ENCODE results near the gene CREBRF. TPM values are rescaled to one million over a fixed set of nuclear protein-coding genes. Genes with fewer than 3 reads are reported as not detected.
A peak's percentile ranks its signal among the peaks of the same experiment; 100 is the strongest.
"Not testable (repeated sequence)": the region's sequence is repeated elsewhere in the genome, so short reads cannot be mapped to it uniquely, and the experiment has no call there.

CREBRF gene
- total RNA-seq, 1 donor from 2014 or later: 43.3 TPM

- not testable (repeated sequence) for DNase-seq (ENCODE audit: low spot score)
Observed at GRCh38 chr5:173154619-173155018, 98.5 kb downstream of the CREBRF start.

DNA sequence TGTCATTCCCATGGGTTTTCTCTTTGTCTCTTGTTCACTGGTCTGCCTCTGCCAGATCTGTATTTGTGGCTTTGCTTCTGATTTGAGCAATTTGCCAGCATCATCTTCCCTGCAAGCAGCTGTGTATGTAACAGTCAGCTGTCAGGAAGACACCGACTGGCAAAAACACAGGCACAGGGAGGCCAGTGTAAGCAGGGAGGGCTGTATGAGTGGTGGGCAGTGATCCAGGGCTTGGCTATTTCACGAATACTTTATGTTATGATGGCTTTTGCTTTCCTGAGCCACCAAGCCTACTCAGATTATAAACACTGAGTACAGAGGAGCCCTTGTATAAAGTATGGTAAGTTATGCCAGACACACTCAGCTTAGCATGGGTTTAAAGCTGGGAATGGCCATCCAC, 99.8 kb downstream of the CREBRF start:
- no peak for DNase-seq (ENCODE audit: low spot score)

GRCh38 chr5:173158366-173158765, 102.2 kb downstream of the CREBRF start:
- DNase-seq (ENCODE audit: low spot score): no peak

DNA sequence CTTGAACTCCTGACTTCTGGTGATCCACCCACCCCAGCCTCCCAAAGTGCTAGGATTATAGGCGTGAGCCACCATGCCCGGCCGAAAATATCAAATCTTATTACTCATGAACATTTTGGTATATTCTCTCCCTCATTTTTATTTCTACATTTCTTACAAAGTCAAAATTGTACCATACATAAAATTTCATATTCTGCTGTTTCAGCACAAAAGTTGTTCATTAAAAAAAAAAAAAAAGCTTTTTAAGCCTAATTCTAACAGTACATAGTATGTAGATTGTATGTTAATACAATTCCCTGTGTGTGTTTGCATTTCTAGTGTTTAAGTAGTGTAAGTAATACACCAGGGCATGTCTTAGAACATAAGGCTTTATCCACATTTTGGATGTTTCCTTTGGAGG, 103.1 kb downstream of the CREBRF start:
- DNase-seq (ENCODE audit: low spot score): no peak

- no peak for DNase-seq (ENCODE audit: low spot score)
Observed at GRCh38 chr5:173161148-173161547, 105.0 kb downstream of the CREBRF start.

- DNase-seq (ENCODE audit: low spot score): peak; percentile 44
Observed at GRCh38 chr5:173163219-173163618, 107.1 kb downstream of the CREBRF start.

DNA sequence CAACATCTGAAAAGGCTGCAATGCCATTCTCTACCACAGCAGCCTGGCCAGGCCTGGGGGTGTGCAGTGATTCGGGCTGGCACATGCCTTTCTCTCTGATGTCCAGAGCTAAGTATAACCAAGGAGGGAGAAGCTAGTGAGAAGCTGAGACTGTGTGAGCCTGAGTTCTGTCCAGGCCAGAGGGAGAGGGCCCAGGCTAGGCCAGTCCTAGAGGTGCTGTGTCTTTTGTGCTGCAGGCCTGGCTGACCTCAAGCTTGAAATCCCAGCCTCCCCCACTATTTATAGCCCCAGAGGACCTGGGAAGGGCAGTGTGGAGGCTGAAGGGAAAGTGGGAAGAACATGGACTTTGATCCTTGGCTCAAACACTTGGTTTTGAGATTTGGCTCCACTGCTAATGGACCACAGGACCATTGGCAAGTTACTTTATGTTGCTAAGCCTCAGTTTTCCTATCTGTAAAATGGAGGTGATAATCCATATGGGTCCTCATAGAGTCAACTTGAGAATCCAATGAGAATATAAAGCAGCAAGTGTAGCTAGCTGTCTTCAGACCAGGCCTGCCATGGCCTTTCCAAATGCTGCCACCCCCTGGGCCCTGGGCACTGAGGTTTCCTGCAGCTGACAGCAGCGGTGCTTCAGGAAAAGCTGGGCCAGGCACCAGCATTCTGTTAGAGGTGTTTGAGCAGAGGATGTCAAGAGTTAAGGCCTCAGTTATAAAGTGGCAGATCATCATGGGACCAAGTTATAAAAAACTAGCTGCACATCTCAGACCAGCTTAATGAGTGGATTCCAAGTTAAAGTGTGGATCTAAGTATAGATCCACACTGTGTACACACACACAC, 109.2 kb downstream of the CREBRF start:
- DNase-seq (ENCODE audit: low spot score): no peak

GRCh38 chr5:173172166-173172565, 116.0 kb downstream of the CREBRF start:
- DNase-seq (ENCODE audit: low spot score): no peak

GRCh38 chr5:173175523-173175922, 119.4 kb downstream of the CREBRF start:
- DNase-seq (ENCODE audit: low spot score): no peak

DNA sequence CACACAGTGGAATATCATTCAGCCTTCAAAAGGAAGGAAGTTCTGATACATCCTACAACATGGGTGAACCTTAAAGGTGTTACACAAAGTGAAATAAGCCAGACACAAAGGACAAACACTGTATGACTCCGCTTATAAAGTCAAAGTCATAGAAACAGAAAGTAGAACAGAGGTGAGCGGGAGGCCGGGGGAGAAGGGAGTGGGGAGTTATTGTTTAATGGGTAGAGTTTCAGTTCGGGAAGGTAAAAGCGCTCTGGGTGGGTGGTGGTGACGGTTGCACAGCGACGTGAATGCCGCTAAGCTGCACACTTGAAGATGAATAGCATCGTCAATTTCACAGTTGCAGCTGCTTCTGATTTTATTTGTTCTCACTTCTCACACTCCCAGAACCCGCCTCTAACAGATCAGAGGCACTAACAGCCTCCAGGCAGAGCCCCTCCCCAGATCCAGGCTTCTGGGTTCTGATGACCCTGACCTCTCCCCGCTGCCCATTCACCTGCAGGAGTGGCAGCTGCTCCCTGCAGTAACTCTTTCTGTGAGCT, 122.3 kb downstream of the CREBRF start:
- DNase-seq (ENCODE audit: low spot score): no peak

DNA sequence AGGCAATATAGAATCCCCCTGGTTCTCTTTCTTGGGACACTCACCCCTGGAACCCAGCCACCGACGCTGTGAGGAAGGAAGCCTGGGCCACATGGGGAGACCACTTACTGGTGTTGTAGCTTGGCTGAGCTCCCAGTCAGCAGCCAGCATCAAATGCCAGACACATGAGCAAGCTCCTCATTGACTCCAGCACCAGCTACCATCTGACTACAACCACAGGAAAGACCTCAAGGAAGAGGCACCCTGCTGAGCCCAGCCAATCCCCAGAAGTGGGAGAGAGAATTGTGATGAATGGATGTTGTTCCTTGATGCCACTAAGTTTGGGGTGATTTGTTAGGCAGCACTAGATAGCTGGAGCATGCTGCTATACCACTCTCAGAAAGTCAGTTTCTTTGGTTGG, 124.2 kb downstream of the CREBRF start:
- no peak for DNase-seq (ENCODE audit: low spot score)

DNA sequence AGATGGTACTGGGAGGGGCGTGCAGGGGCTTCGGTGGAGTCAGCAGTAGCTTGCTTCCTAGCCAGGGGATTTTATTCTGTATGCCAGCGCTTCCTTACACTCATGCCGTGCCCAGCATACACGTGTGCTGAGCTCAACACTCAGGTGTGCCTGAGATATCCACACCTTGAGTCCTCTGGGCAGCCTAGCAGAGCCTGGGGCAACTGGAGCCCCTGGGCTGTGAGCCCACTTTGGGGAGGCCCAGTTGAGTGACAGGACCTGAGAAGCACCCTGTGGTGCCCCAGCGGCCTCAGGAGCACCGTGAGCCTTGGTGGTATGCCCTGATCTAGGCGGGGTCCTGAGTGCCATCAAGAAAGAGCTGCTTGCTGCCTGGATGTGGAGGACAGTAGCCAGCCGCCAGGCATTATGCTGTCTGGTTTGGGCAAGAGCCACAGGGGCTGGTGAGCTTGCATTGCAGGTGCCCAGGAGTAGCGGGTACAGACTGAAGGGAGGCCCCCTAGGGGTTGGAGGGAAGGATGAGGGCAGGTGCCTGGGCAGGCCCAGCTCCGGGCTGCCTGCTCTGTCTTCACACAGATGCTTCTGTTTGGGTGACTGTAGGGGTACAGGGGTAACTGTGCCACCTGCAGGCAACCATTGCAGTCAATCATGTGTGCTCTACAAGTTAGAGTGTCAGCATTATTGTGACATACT, 131.0 kb downstream of the CREBRF start:
- DNase-seq (ENCODE audit: low spot score): no peak

GRCh38 chr5:173188280-173188679, 132.1 kb downstream of the CREBRF start:
- no peak for DNase-seq (ENCODE audit: low spot score)

Other genes with a start within 250 kb of the CREBRF start
- 42.1 TPM for gene ERGIC1, start 222.1 kb upstream of the CREBRF start, total RNA-seq (ENCODE audit: insufficient read depth, low replicate concordance)
- 28.2 TPM for gene RPL26L1, start 96.9 kb upstream of the CREBRF start, total RNA-seq (ENCODE audit: insufficient read depth, low replicate concordance)
- gene ATP6V0E1, start 72.6 kb upstream of the CREBRF start, total RNA-seq (ENCODE audit: insufficient read depth, low replicate concordance): 104 TPM
- 15.4 TPM for gene BNIP1, start 88.2 kb downstream of the CREBRF start, total RNA-seq (ENCODE audit: insufficient read depth, low replicate concordance)
- not detected for gene NKX2-5, start 178.9 kb downstream of the CREBRF start, total RNA-seq (ENCODE audit: insufficient read depth, low replicate concordance)